SK-N-SH treated with all-trans-retinoic acid at 6 μM for 48 hours (cell line): ENCODE data around the gene CPLANE2.

Experiments
- ATAC-seq: fragments of 200-7000 bp; cut with Tn5 transposase; 3 replicates; pipeline ENCODE4 v1.9.1; 2020; ENCODE audit warnings: mild to moderate bottlenecking, moderate library complexity
- ARNTL ChIP-seq: fragments of 450-650 bp; formaldehyde crosslinking; IDR thresholded peaks from 2 replicates; pipeline ENCODE4 v1.5.0; 2020; ENCODE audit warnings: low read depth, mild to moderate bottlenecking, moderate library complexity, borderline replicate concordance
- BACH2 ChIP-seq: fragments of 250-450 bp; sonication (Bioruptor Pico); IDR thresholded peaks from 2 replicates; pipeline ENCODE4 v1.9.0; 2021; ENCODE audit warnings: mild to moderate bottlenecking, borderline replicate concordance
- CREB5 ChIP-seq: fragments of 250-450 bp; sonication (Bioruptor Pico); IDR thresholded peaks from 2 replicates; pipeline ENCODE4 v1.5.1; 2020; ENCODE audit warnings: low read depth, mild to moderate bottlenecking, moderate library complexity
- CSDC2 ChIP-seq: fragments of 250-450 bp; sonication (Bioruptor Pico); IDR thresholded peaks from 2 replicates; pipeline ENCODE4 v1.5.0; 2020; ENCODE audit warnings: mild to moderate bottlenecking, moderate library complexity
- ESRRG ChIP-seq: fragments of 250-450 bp; sonication (Bioruptor Pico); IDR thresholded peaks from 2 replicates; pipeline ENCODE4 v1.6.1; 2021; ENCODE audit warnings: mild to moderate bottlenecking
- GLIS3 ChIP-seq: fragments of 250-450 bp; sonication (Bioruptor Pico); IDR thresholded peaks from 2 replicates; pipeline ENCODE4 v1.5.0; 2020; ENCODE audit warnings: mild to moderate bottlenecking, moderate library complexity
- ISL1 ChIP-seq: fragments of 250-450 bp; sonication (Bioruptor Pico); IDR thresholded peaks from 2 replicates; pipeline ENCODE4 v2.1.2; 2022; ENCODE audit warnings: mild to moderate bottlenecking, moderate library complexity
- OSR1 ChIP-seq: fragments of 250-450 bp; sonication (Bioruptor Pico); IDR thresholded peaks from 2 replicates; pipeline ENCODE4 v1.8.0; 2022; ENCODE audit warnings: moderate library complexity, mild to moderate bottlenecking, inconsistent platforms
- POU6F1 ChIP-seq: fragments of 250-450 bp; sonication (Bioruptor Pico); IDR thresholded peaks from 2 replicates; pipeline ENCODE4 v1.8.0; 2021; ENCODE audit warnings: low read depth, mild to moderate bottlenecking, moderate library complexity, borderline replicate concordance
- PPARA ChIP-seq: fragments of 250-450 bp; sonication (Bioruptor Pico); IDR thresholded peaks from 2 replicates; pipeline ENCODE4 v1.5.0; 2020; ENCODE audit warnings: mild to moderate bottlenecking, borderline replicate concordance
- RARB ChIP-seq: fragments of 250-450 bp; sonication (Bioruptor Pico); IDR thresholded peaks from 2 replicates; pipeline ENCODE4 v1.8.0; 2021; ENCODE audit warnings: mild to moderate bottlenecking, moderate library complexity
- SNAI2 ChIP-seq: fragments of 250-450 bp; sonication (Bioruptor Pico); IDR thresholded peaks from 2 replicates; pipeline ENCODE4 v1.5.0; 2020; ENCODE audit warnings: mild to moderate bottlenecking, moderate library complexity
- TCF4 ChIP-seq: fragments of 250-450 bp; sonication (Bioruptor Pico); IDR thresholded peaks from 2 replicates; pipeline ENCODE4 v1.8.0; 2021; ENCODE audit warnings: mild to moderate bottlenecking, moderate library complexity, borderline replicate concordance
- TOX ChIP-seq: fragments of 250-450 bp; sonication (Bioruptor Pico); IDR thresholded peaks from 2 replicates; pipeline ENCODE4 v1.8.0; 2021; ENCODE audit warnings: mild to moderate bottlenecking, moderate library complexity, borderline replicate concordance
- ZC3H10 ChIP-seq: fragments of 250-450 bp; sonication (Bioruptor Pico); IDR thresholded peaks from 2 replicates; pipeline ENCODE4 v1.5.1; 2021; ENCODE audit warnings: mild to moderate bottlenecking, moderate library complexity
- ZFP3 ChIP-seq: fragments of 250-450 bp; sonication (Bioruptor Pico); IDR thresholded peaks from 2 replicates; pipeline ENCODE4 v1.5.0; 2020; ENCODE audit warnings: mild to moderate bottlenecking, moderate library complexity
- ZFP30 ChIP-seq: fragments of 450-650 bp; formaldehyde crosslinking; IDR thresholded peaks from 2 replicates; pipeline ENCODE4 v1.5.0; 2022; ENCODE audit warnings: mild to moderate bottlenecking, moderate library complexity
- ZNF565 ChIP-seq: fragments of 450-650 bp; formaldehyde crosslinking; conservative IDR thresholded peaks from 2 replicates; pipeline ENCODE4 v1.5.0; 2020; ENCODE audit warnings: low read depth, mild to moderate bottlenecking, moderate library complexity
- ZNF70 ChIP-seq: fragments of 450-650 bp; formaldehyde crosslinking; IDR thresholded peaks from 2 replicates; pipeline ENCODE4 v1.5.0; 2020; ENCODE audit warnings: mild to moderate bottlenecking, moderate library complexity
- ZNF8 ChIP-seq: fragments of 450-650 bp; formaldehyde crosslinking; IDR thresholded peaks from 2 replicates; pipeline ENCODE4 v1.5.0; 2020; ENCODE audit warnings: mild to moderate bottlenecking, moderate library complexity
- TF ChIP-seq, protein P1 (sequence below): fragments of 250-450 bp; sonication (Bioruptor Pico); IDR thresholded peaks from 2 replicates; pipeline ENCODE4 v1.8.0; 2020; ENCODE audit warnings: mild to moderate bottlenecking, moderate library complexity, borderline replicate concordance
- TF ChIP-seq, protein P2 (sequence below): fragments of 250-450 bp; sonication (Bioruptor Pico); IDR thresholded peaks from 2 replicates; pipeline ENCODE4 v1.5.1; 2021; ENCODE audit warnings: mild to moderate bottlenecking, moderate library complexity
- TF ChIP-seq, protein P3 (sequence below): fragments of 250-450 bp; sonication (Bioruptor Pico); IDR thresholded peaks from 2 replicates; pipeline ENCODE4 v1.5.0; 2020; ENCODE audit warnings: mild to moderate bottlenecking, moderate library complexity

CPLANE2 gene

DNA sequence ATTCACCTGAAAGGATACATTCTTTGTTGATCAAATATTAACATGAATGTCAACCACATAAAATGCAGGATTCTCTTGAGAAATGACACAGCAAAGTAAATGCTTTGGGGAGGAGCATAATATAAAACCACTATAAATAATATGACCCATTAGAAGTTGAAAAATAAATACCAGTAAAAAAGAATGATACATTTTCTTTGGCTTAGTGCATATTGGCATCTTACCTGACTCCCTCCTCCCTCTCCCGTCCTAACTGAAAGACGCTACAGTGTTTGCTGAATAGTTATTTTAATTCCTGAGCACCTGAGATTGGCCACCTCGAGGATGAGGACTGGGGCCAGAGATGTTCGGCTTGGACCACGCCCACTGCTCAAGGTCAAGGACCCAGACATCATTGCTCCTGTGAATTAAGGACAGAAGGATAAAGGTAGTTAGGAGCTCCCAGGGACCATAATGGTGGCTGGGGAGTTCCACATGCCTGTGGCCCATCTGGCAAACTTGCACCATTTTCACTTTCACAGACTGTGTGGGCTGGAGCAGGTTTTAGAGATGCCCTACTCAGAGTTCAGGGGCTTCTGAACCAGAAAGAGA is 16.4 kb upstream of the CPLANE2 start:
- TF ChIP-seq ZNF565 (CRISPR knock-in tag) (no peak), SNAI2 (CRISPR knock-in tag) (no peak), TOX (CRISPR knock-in tag) (no peak), ZC3H10 (CRISPR knock-in tag) (no peak), TCF4 (CRISPR knock-in tag) (no peak), BACH2 (no peak), ZFP30 (CRISPR knock-in tag) (no peak), PPARA (CRISPR knock-in tag) (no peak), RARB (CRISPR knock-in tag) (no peak), ZNF70 (no peak), ZNF8 (CRISPR knock-in tag) (no peak)
- TF ChIP-seq, protein P1, sequence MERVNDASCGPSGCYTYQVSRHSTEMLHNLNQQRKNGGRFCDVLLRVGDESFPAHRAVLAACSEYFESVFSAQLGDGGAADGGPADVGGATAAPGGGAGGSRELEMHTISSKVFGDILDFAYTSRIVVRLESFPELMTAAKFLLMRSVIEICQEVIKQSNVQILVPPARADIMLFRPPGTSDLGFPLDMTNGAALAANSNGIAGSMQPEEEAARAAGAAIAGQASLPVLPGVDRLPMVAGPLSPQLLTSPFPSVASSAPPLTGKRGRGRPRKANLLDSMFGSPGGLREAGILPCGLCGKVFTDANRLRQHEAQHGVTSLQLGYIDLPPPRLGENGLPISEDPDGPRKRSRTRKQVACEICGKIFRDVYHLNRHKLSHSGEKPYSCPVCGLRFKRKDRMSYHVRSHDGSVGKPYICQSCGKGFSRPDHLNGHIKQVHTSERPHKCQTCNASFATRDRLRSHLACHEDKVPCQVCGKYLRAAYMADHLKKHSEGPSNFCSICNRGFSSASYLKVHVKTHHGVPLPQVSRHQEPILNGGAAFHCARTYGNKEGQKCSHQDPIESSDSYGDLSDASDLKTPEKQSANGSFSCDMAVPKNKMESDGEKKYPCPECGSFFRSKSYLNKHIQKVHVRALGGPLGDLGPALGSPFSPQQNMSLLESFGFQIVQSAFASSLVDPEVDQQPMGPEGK (CRISPR knock-in tag), result no peak
- ATAC-seq, result no peak

- TF ChIP-seq, protein P2, sequence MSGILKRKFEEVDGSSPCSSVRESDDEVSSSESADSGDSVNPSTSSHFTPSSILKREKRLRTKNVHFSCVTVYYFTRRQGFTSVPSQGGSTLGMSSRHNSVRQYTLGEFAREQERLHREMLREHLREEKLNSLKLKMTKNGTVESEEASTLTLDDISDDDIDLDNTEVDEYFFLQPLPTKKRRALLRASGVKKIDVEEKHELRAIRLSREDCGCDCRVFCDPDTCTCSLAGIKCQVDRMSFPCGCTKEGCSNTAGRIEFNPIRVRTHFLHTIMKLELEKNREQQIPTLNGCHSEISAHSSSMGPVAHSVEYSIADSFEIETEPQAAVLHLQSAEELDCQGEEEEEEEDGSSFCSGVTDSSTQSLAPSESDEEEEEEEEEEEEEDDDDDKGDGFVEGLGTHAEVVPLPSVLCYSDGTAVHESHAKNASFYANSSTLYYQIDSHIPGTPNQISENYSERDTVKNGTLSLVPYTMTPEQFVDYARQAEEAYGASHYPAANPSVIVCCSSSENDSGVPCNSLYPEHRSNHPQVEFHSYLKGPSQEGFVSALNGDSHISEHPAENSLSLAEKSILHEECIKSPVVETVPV (CRISPR knock-in tag), result no peak
- no peak for TF ChIP-seq ZNF70
- no peak for TF ChIP-seq PPARA (CRISPR knock-in tag)
- no peak for TF ChIP-seq ARNTL (CRISPR knock-in tag)
- no peak for TF ChIP-seq CREB5 (CRISPR knock-in tag)
- no peak for TF ChIP-seq BACH2
- TF ChIP-seq GLIS3 (CRISPR knock-in tag), result no peak
- no peak for TF ChIP-seq OSR1
- no peak for TF ChIP-seq POU6F1
- TF ChIP-seq, protein P1 (CRISPR knock-in tag), result no peak
- no peak for TF ChIP-seq RARB (CRISPR knock-in tag)
- no peak for TF ChIP-seq TOX (CRISPR knock-in tag)
- TF ChIP-seq ESRRG (CRISPR knock-in tag), result no peak
- TF ChIP-seq CSDC2 (CRISPR knock-in tag), result no peak
- TF ChIP-seq SNAI2 (CRISPR knock-in tag), result no peak
- TF ChIP-seq, protein P3, sequence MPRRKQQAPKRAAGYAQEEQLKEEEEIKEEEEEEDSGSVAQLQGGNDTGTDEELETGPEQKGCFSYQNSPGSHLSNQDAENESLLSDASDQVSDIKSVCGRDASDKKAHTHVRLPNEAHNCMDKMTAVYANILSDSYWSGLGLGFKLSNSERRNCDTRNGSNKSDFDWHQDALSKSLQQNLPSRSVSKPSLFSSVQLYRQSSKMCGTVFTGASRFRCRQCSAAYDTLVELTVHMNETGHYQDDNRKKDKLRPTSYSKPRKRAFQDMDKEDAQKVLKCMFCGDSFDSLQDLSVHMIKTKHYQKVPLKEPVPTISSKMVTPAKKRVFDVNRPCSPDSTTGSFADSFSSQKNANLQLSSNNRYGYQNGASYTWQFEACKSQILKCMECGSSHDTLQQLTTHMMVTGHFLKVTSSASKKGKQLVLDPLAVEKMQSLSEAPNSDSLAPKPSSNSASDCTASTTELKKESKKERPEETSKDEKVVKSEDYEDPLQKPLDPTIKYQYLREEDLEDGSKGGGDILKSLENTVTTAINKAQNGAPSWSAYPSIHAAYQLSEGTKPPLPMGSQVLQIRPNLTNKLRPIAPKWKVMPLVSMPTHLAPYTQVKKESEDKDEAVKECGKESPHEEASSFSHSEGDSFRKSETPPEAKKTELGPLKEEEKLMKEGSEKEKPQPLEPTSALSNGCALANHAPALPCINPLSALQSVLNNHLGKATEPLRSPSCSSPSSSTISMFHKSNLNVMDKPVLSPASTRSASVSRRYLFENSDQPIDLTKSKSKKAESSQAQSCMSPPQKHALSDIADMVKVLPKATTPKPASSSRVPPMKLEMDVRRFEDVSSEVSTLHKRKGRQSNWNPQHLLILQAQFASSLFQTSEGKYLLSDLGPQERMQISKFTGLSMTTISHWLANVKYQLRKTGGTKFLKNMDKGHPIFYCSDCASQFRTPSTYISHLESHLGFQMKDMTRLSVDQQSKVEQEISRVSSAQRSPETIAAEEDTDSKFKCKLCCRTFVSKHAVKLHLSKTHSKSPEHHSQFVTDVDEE (CRISPR knock-in tag), result no peak
- TF ChIP-seq ZFP3 (CRISPR knock-in tag), result no peak
- no peak for TF ChIP-seq ZFP30 (CRISPR knock-in tag)
- TF ChIP-seq ISL1, result no peak
- no peak for TF ChIP-seq ZNF565 (CRISPR knock-in tag)
- TF ChIP-seq, all 23 proteins: peak for 0
- no peak for ATAC-seq
These were observed 15.9 kb upstream of the CPLANE2 start for GRCh38 chr1:16252912-16253311.
